GM12878 (cell line): ENCODE results near the gene GCNT1. TPM values are rescaled to one million over a fixed set of nuclear protein-coding genes. Genes with fewer than 3 reads are reported as not detected.

ENCODE experiments used
- ATAC-seq: fragments of 200-7000 bp; cut with Tn5 transposase; 3 replicates; pipeline ENCODE4 v1.9.1; 2020; ENCODE audit warnings: mild to moderate bottlenecking, moderate library complexity
- BruUV-seq: library from RNA; stranded (reverse); fragments of 400-500 nt; replicated peaks from 2 replicates; lab custom pipeline; 2021; lab: Mats Ljungman, UMichigan
- CTCF ChIA-PET: fragments of 300-600 bp; sonication (Branson Sonifier 250); formaldehyde crosslinking; extraction: SDS; loops from one replicate; lab custom pipeline; 2021; ENCODE audit warnings: inconsistent platforms; lab: Yijun Ruan, JAX
- POLR2A ChIA-PET: fragments of 350-600 bp; formaldehyde crosslinking; extraction: SDS; loops from one replicate; lab custom pipeline; 2021; ENCODE audit warnings: inconsistent platforms; lab: Charles Lee
- RAD21 ChIA-PET: fragments of 300-600 bp; sonication (Branson Sonifier 250); formaldehyde crosslinking; loops from one replicate; lab custom pipeline; 2023; ENCODE audit warnings: antibody characterized with exemption; ENCODE audit not compliant: unreplicated experiment; lab: Charles Lee
- SMC1A ChIA-PET: fragments of 300-600 bp; sonication (Branson Sonifier 250); formaldehyde crosslinking; loops from one replicate; lab custom pipeline; 2023; ENCODE audit not compliant: unreplicated experiment, uncharacterized antibody; lab: Charles Lee
- DNase-seq: peaks from one replicate; pipeline ENCODE4 v3.0.0-alpha.2; 2011; ENCODE audit warnings: low read depth, low spot score
- FAIRE-seq: peaks from 3 replicates; lab custom pipeline; 2011; peaks lifted over from hg19 to GRCh38; lab: Jason Lieb, UNC
- H2AFZ ChIP-seq: 2 replicates; pipeline ENCODE4 v1.6.0; 2011; ENCODE audit warnings: low read depth, low read length, control low read depth; ENCODE audit not compliant: control insufficient read depth
- H3K27ac ChIP-seq: 2 replicates; pipeline ENCODE4 v1.5.1; 2011; ENCODE audit warnings: control low read depth; ENCODE audit not compliant: control insufficient read depth, insufficient read depth
- H3K27me3 ChIP-seq, 2 experiments: replicated peaks in 1 of 2; 2 replicates each; pipeline versions ENCODE4 v1.6.0 to v1.6.1; 2011; ENCODE audit warnings: low read length in 1 of 2; ENCODE audit not compliant: control insufficient read depth in 2 of 2, insufficient read depth in 2 of 2
- H3K36me3 ChIP-seq, 2 experiments: 2 replicates each; pipeline ENCODE4 v1.5.1; 2011; ENCODE audit warnings: low read length in 1 of 2; ENCODE audit not compliant: control insufficient read depth in 2 of 2, insufficient read depth in 2 of 2
- H3K4me1 ChIP-seq: 2 replicates; pipeline ENCODE4 v1.6.1; 2011; ENCODE audit warnings: mild to moderate bottlenecking, low read length, moderate library complexity, mixed read lengths; ENCODE audit not compliant: control insufficient read depth, insufficient read depth
- H3K4me2 ChIP-seq: 2 replicates; pipeline ENCODE4 v1.6.0; 2011; ENCODE audit warnings: control low read depth; ENCODE audit not compliant: control insufficient read depth, insufficient read depth
- H3K4me3 ChIP-seq: fragments of 200-600 bp; sonication (generic); 2 replicates; pipeline ENCODE4 v1.5.1; 2016
- H3K79me2 ChIP-seq: 2 replicates; pipeline ENCODE4 v1.6.0; 2011; ENCODE audit warnings: low read length; ENCODE audit not compliant: control insufficient read depth, insufficient read depth
- H3K9ac ChIP-seq: 2 replicates; pipeline ENCODE4 v1.8.0; 2011; ENCODE audit warnings: low read length, control low read depth, mixed read lengths; ENCODE audit not compliant: control insufficient read depth, insufficient read depth
- H3K9me3 ChIP-seq: replicated peaks from 3 replicates; pipeline ENCODE4 v1.5.1; 2011; ENCODE audit warnings: mild to moderate bottlenecking, low read length; ENCODE audit not compliant: control insufficient read depth, insufficient read depth
- H4K20me1 ChIP-seq: 2 replicates; pipeline ENCODE4 v1.6.0; 2011; ENCODE audit not compliant: control insufficient read depth, insufficient read depth
- ATF7 ChIP-seq: fragments of 450-650 bp; IDR thresholded peaks from 2 replicates; pipeline ENCODE4 v1.6.1; 2016; ENCODE audit warnings: low read depth, mild to moderate bottlenecking
- BCL11A ChIP-seq: IDR thresholded peaks from 2 replicates; pipeline ENCODE4 v1.6.1; 2011; ENCODE audit warnings: low read depth, low read length
- CHD2 ChIP-seq: IDR thresholded peaks from 2 replicates; pipeline ENCODE4 v1.6.1; 2011; ENCODE audit warnings: low read depth, low read length, improper control_type of control experiment, borderline replicate concordance
- EZH2 ChIP-seq: IDR thresholded peaks from 2 replicates; pipeline ENCODE4 v1.6.1; 2012; ENCODE audit warnings: low read depth, mild to moderate bottlenecking, control low read depth, inconsistent platforms, low read length, borderline replicate concordance; ENCODE audit not compliant: control insufficient read depth
- IKZF2 ChIP-seq, 2 experiments: fragments of 450-650 bp; IDR thresholded peaks; 2 replicates each; pipeline ENCODE4 v1.6.1; 2017; ENCODE audit warnings: mild to moderate bottlenecking in 2 of 2, moderate library complexity in 2 of 2
- MTA3 ChIP-seq: IDR thresholded peaks from 2 replicates; pipeline ENCODE4 v1.6.1; 2012; ENCODE audit warnings: low read length, inconsistent platforms, borderline replicate concordance
- POLR2A ChIP-seq: IDR thresholded peaks from 2 replicates; pipeline ENCODE4 v1.6.1; 2011; ENCODE audit warnings: low read depth, mild to moderate bottlenecking, low read length
- POU2F2 ChIP-seq: IDR thresholded peaks from 3 replicates; pipeline ENCODE4 v1.6.1; 2011; ENCODE audit warnings: low read depth, mild to moderate bottlenecking, low read length, borderline replicate concordance
- SIN3A ChIP-seq: IDR thresholded peaks from 2 replicates; pipeline ENCODE4 v1.6.1; 2012; ENCODE audit warnings: low read depth, low read length, improper control_type of control experiment
- STAT3 ChIP-seq: IDR thresholded peaks from 2 replicates; pipeline ENCODE4 v1.6.1; 2011; ENCODE audit warnings: low read depth, low read length, improper control_type of control experiment
- TAF1 ChIP-seq: IDR thresholded peaks from 2 replicates; pipeline ENCODE4 v1.6.1; 2011; ENCODE audit warnings: mild to moderate bottlenecking, low read depth, low read length, borderline replicate concordance
- TCF12 ChIP-seq: IDR thresholded peaks from 2 replicates; pipeline ENCODE4 v1.6.1; 2011; ENCODE audit warnings: low read depth, mild to moderate bottlenecking, low read length
- USF2 ChIP-seq: IDR thresholded peaks from 2 replicates; pipeline ENCODE4 v1.6.1; 2011; ENCODE audit warnings: low read depth, low read length, improper control_type of control experiment, borderline replicate concordance
- YBX1 ChIP-seq: fragments of 450-650 bp; IDR thresholded peaks from 2 replicates; pipeline ENCODE4 v1.6.1; 2016; ENCODE audit warnings: antibody characterized with exemption
- ZBED1 ChIP-seq: IDR thresholded peaks from 2 replicates; pipeline ENCODE4 v1.6.1; 2016; ENCODE audit warnings: borderline replicate concordance
- WGBS: methylation state at CpG from one replicate; pipeline ENCODE4 v1.1.6; 2016; ENCODE audit warnings: low lambda C conversion rate; ENCODE audit not compliant: insufficient replicate concordance, insufficient coverage; ENCODE audit errors: missing lambda C conversion rate; 5-methylcytosine and 5-hydroxymethylcytosine counted together
- in situ Hi-C: fragments of 300-500 bp; cut with MboI; formaldehyde crosslinking; loops from 9 replicates; pipeline ENCODE4 v1.14.3; 2018; ENCODE audit warnings: mixed read lengths
- intact Hi-C: fragments of 100-400 bp; cut with micrococcal nuclease; formaldehyde crosslinking; loops from one replicate; pipeline ENCODE4 v1.14.2; 2022; ENCODE audit not compliant: unreplicated experiment
- polyA plus RNA-seq, 11 experiments: library from polyadenylated mRNA; depleted of rRNA in 4 of 11; unstranded in 6 of 11; stranded (reverse) in 5 of 11; fragments of >200 nt; fragmentation: Nextera tagmentation in 4 of 11; fragmentation: Illumina TruSeq in 1 of 11; extraction: Ambion mirVana in 4 of 11; extraction: Trizol in 1 of 11; gene quantifications; 1 replicate in 1 of 11; 2 replicates in 10 of 11; pipeline versions ENCODE4 v1.2.1 to v1.2.3, GENCODE V29; 2011 to 2016; ENCODE audit warnings: inconsistent platforms in 2 of 11, missing spikeins in 2 of 11, low read depth in 1 of 11
- total RNA-seq, 4 experiments: library from RNA; depleted of rRNA in 3 of 4; stranded (reverse); fragments of >200 nt in 3 of 4; fragmentation: Illumina TruSeq in 1 of 4; extraction: Trizol in 1 of 4; gene quantifications; 2 replicates each; pipeline versions ENCODE4 v1.2.1 to v1.2.3, GENCODE V29; 2013 to 2021
- TF ChIP-seq, protein P1 (sequence below): IDR thresholded peaks from 2 replicates; pipeline ENCODE4 v1.6.1; 2011; ENCODE audit warnings: mild to moderate bottlenecking, low read depth, low read length, moderate library complexity; ENCODE audit not compliant: insufficient replicate concordance

GCNT1 gene
- total and polyA plus RNA-seq, 10 of the 15 experiments (the other 5 are each of a cell fraction or from before 2014, with no cell fraction given): 2.8 to 17.8 (median 7.1) TPM

GRCh38 chr9:76454311-76454710 is 4.7 kb upstream of the GCNT1 start:
- ChIA-PET CTCF (interaction anchor here (1.4 kb wide), 1 partner anchor 204 kb away, joined by 4 read pairs; no protein-coding TSS in a partner anchor), SMC1A (no interaction called here), POLR2A (no interaction called here), RAD21 (no interaction called here)
- in situ Hi-C loops: no loop called here
- DNase-seq (no peak), ATAC-seq (no peak), FAIRE-seq (no peak)
- Histone ChIP-seq H3K9me3 (no peaks in the 10 kb centered on the region), H3K4me1 (peaks cover 7% of the 10 kb centered on the region; the same call in 1 of the 2 replicates), H3K36me3 (no peaks in the 10 kb centered on the region), H4K20me1 (no peaks in the 10 kb centered on the region), H3K4me2 (no peak overlapping the region), H3K9ac (no peak overlapping the region), H3K4me3 (no peak overlapping the region), H3K79me2 (peaks cover 2% of the 10 kb centered on the region; the same call in 1 of the 2 replicates), H2AFZ (no peak overlapping the region), H3K27ac (no peak overlapping the region), H3K27me3 (no peaks in the 10 kb centered on the region)
- TF ChIP-seq, protein P1, sequence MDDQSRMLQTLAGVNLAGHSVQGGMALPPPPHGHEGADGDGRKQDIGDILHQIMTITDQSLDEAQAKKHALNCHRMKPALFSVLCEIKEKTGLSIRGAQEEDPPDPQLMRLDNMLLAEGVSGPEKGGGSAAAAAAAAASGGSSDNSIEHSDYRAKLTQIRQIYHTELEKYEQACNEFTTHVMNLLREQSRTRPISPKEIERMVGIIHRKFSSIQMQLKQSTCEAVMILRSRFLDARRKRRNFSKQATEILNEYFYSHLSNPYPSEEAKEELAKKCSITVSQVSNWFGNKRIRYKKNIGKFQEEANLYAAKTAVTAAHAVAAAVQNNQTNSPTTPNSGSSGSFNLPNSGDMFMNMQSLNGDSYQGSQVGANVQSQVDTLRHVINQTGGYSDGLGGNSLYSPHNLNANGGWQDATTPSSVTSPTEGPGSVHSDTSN: no peak
- intact Hi-C loops: no loop called here
- no TSS peak for BruUV-seq
- WGBS: 28% methylated on average over 4 of the region's 4 CpGs

DNA sequence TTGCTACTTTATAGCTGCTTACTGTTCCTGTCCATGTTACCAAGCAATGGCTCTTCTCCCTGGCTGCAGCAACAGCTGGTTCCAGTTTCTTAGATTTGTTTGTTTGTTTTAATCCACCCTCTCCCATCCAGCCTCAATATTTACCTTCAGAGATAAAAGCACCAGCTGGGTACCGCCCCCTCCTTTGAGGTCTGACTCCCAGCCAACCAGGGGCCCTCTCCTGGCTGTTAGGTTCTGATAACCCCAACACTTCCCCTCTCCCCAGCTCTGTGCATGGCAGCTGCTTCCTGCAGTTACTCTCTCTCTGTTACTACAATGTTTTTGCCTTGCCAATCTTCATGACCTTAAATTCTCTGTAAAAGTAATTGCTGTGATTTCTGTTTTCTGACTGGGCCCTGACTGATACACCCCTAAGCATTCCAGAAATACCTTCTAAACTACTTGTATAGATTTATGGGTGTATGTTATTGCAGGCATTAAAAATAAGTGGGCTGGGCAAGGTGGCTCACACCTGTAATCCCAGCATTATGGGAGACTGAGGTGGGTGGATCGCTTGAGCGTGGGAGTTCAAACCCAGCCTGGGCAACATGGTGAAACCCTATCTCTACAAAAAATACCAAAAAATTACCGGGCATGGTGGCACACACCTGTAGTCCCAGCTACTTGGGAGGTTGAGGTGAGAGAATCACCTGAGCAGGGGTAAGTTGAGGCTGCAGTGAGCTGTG is 2.6 kb upstream of the GCNT1 start:
- Histone ChIP-seq H3K4me1 (peaks cover 7% of the 10 kb centered on the region; the same call in 1 of the 2 replicates), H3K9ac (no peak overlapping the region), H3K79me2 (peaks cover 10% of the 10 kb centered on the region), H3K27ac (no peak overlapping the region), H3K4me3 (no peak overlapping the region), H3K36me3 (no peaks in the 10 kb centered on the region), H2AFZ (no peak overlapping the region), H3K9me3 (no peaks in the 10 kb centered on the region), H3K4me2 (no peak overlapping the region), H4K20me1 (no peaks in the 10 kb centered on the region), H3K27me3 (no peaks in the 10 kb centered on the region)
- WGBS: 52% methylated on average over 4 of the region's 4 CpGs
- ChIA-PET RAD21 (interaction anchor here (0.8 kb wide), 1 partner anchor 1427 kb away, joined by 3 read pairs; no protein-coding TSS in a partner anchor), CTCF (interaction anchor here (1.0 to 1.2 kb wide), 3 partner anchors 11 to 202 kb away, joined by 3 to 5 read pairs (median 5); no protein-coding TSS in a partner anchor), SMC1A (interaction anchor here (1.1 to 1.3 kb wide), 5 partner anchors 14 to 207 kb away, joined by 3 to 4 read pairs (median 3); partner anchors contain the start of gene RFK), POLR2A (interaction anchor here (0.6 kb wide), 1 partner anchor 9 kb away, joined by 4 read pairs; no protein-coding TSS in a partner anchor)
- no peak for DNase-seq
- in situ Hi-C loops: no loop called here
- intact Hi-C loops: no loop called here
- FAIRE-seq: no peak
- peak; percentile 21; the same call in 1 of the 3 replicates for ATAC-seq
- no TSS peak for BruUV-seq
- TF ChIP-seq ATF7 (no peak), SIN3A (no peak), IKZF2 (IDR thresholded peaks at IDR 0.05) (no peak), TAF1 (no peak), STAT3 (no peak), POU2F2 (no peak), ZBED1 (no peak), BCL11A (no peak), YBX1 (no peak), EZH2 (no peak), USF2 (no peak), POLR2A (no peak), MTA3 (no peak), CHD2 (no peak), TCF12 (0 out of 2 replicates have a peak, but pooled peaks have one; percentile 8)
